ENCODE measurements around the gene MUC2. TPM values are rescaled to one million over a fixed set of nuclear protein-coding genes. Genes with fewer than 3 reads are reported as not detected.

MUC2 gene
- total RNA-seq, 1 donor from 2014 or later = not detected

DNA sequence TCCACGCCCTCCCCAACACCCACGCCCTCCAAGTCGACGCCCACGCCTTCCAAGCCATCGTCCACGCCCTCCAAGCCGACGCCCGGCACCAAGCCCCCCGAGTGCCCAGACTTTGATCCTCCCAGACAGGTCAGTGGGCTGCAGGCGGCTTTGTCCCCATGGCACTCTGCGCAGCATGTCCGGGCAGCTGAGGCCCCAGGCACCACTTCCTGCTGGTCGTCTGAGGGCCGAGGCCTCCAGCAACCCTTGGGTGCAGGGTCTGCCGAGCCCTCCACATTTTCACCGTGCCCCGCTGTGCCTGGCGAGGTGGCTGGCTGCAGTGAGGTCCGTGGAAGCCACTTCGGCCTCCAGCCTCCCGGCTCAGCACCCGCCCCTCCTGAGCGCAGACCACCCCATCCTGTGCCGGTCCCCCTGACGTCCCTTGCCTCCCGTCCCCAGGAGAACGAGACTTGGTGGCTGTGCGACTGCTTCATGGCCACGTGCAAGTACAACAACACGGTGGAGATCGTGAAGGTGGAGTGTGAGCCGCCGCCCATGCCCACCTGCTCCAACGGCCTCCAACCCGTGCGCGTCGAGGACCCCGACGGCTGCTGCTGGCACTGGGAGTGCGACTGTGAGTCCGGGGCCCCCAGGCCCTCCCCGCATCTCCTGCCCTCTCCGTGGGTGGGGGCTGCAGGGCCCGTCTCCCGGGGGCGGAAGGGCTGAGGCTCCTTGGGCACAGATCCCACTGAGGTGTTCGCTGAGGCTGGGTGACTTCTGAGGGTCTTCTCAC lies 26.8 kb downstream of the MUC2 start:
- peaks cover 11% of the 10 kb centered on the region for H3K27me3 Mint-ChIP-seq (ENCODE audit: low read depth, unreplicated experiment)
- Histone ChIP-seq H3K9ac (ENCODE audit: low read length) (no peak overlapping the region), H3K4me1 (ENCODE audit: insufficient read depth, low read length) (no peaks in the 10 kb centered on the region), H3K4me3 (ENCODE audit: insufficient read depth, low read depth, low read length) (no peak overlapping the region), H3K27me3 (ENCODE audit: insufficient read depth, low read length) (no peaks in the 10 kb centered on the region), H3K9me3 (ENCODE audit: insufficient read depth, low read depth, low read length) (peaks cover 8% of the 10 kb centered on the region), H3K4me2 (ENCODE audit: low read length) (no peak overlapping the region), H2AFZ (ENCODE audit: low read depth, low read length) (no peak overlapping the region), H3K79me2 (ENCODE audit: insufficient read depth, low read length) (no peaks in the 10 kb centered on the region), H4K20me1 (ENCODE audit: insufficient read depth, low read length) (no peaks in the 10 kb centered on the region), H3K36me3 (ENCODE audit: insufficient read depth, low read length) (no peaks in the 10 kb centered on the region), H3K27ac (ENCODE audit: low read depth, low read length) (no peak overlapping the region)
- no peaks in the 10 kb centered on the region for H3K9me3 Mint-ChIP-seq (ENCODE audit: unreplicated experiment)
- FAIRE-seq = no peak
- no peak for DNase-seq (ENCODE audit: low read depth)
- no peak overlapping the region for H3K4me3 Mint-ChIP-seq (ENCODE audit: unreplicated experiment)
- TF ChIP-seq, protein P1, sequence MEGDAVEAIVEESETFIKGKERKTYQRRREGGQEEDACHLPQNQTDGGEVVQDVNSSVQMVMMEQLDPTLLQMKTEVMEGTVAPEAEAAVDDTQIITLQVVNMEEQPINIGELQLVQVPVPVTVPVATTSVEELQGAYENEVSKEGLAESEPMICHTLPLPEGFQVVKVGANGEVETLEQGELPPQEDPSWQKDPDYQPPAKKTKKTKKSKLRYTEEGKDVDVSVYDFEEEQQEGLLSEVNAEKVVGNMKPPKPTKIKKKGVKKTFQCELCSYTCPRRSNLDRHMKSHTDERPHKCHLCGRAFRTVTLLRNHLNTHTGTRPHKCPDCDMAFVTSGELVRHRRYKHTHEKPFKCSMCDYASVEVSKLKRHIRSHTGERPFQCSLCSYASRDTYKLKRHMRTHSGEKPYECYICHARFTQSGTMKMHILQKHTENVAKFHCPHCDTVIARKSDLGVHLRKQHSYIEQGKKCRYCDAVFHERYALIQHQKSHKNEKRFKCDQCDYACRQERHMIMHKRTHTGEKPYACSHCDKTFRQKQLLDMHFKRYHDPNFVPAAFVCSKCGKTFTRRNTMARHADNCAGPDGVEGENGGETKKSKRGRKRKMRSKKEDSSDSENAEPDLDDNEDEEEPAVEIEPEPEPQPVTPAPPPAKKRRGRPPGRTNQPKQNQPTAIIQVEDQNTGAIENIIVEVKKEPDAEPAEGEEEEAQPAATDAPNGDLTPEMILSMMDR (IDR thresholded peaks at IDR 0.05; ENCODE audit: insufficient read depth, low read depth, low read length) = no peak
- no peak for TF ChIP-seq EZH2 (IDR thresholded peaks at IDR 0.05; ENCODE audit: insufficient read depth, low read length)
- no peaks in the 10 kb centered on the region for H3K36me3 Mint-ChIP-seq (ENCODE audit: low read depth, unreplicated experiment)
- H3K27ac Mint-ChIP-seq (ENCODE audit: unreplicated experiment) = no peak overlapping the region
- H3K4me1 Mint-ChIP-seq (ENCODE audit: low read depth, unreplicated experiment) = no peaks in the 10 kb centered on the region

DNA sequence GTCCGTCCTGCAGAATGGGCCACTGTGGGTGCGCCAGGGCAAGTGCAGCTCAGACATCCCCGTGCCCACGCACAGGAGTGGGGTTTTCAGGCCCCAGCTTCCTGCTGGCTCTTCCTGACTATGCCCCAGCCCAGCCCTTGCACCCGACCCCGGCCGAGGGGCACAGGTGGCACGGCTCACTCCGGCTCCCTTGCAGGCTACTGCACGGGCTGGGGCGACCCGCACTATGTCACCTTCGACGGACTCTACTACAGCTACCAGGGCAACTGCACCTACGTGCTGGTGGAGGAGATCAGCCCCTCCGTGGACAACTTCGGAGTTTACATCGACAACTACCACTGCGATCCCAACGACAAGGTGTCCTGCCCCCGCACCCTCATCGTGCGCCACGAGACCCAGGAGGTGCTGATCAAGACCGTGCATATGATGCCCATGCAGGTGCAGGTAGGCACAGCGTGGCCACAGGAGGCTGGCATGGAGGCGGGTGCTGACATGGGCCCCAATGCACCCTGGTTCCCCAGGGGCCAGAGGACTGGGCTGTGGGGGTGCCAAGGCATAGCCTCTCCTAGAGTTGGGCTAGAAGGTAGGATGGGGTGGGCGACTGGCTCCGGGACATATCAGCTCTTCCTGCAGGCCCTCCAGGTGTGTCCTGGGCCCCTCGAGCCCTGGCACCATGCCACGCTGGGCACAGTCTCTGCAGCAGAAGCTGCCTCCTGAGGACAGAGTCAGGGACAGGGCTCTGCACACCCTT lies 27.7 kb downstream of the MUC2 start:
- peaks cover 8% of the 10 kb centered on the region for H3K9me3 ChIP-seq (ENCODE audit: insufficient read depth, low read depth, low read length)
- H3K4me3 ChIP-seq (ENCODE audit: insufficient read depth, low read depth, low read length) = no peak overlapping the region
- no peak overlapping the region for H3K4me3 Mint-ChIP-seq (ENCODE audit: unreplicated experiment)
- TF ChIP-seq, protein P1 (IDR thresholded peaks at IDR 0.05; ENCODE audit: insufficient read depth, low read depth, low read length) = no peak
- TF ChIP-seq EZH2 (IDR thresholded peaks at IDR 0.05; ENCODE audit: insufficient read depth, low read length) = no peak
- no peaks in the 10 kb centered on the region for H4K20me1 ChIP-seq (ENCODE audit: insufficient read depth, low read length)
- no peak overlapping the region for H3K4me2 ChIP-seq (ENCODE audit: low read length)
- H3K9ac ChIP-seq (ENCODE audit: low read length) = no peak overlapping the region
- no peak overlapping the region for H3K27ac ChIP-seq (ENCODE audit: low read depth, low read length)
- FAIRE-seq (no peak), DNase-seq (ENCODE audit: low read depth) (no peak)
- H2AFZ ChIP-seq (ENCODE audit: low read depth, low read length) = no peak overlapping the region
- no peaks in the 10 kb centered on the region for H3K36me3 ChIP-seq (ENCODE audit: insufficient read depth, low read length)
- no peaks in the 10 kb centered on the region for H3K9me3 Mint-ChIP-seq (ENCODE audit: unreplicated experiment)
- no peaks in the 10 kb centered on the region for H3K4me1 Mint-ChIP-seq (ENCODE audit: low read depth, unreplicated experiment)
- no peaks in the 10 kb centered on the region for H3K36me3 Mint-ChIP-seq (ENCODE audit: low read depth, unreplicated experiment)
- H3K27me3 ChIP-seq (ENCODE audit: insufficient read depth, low read length) = no peaks in the 10 kb centered on the region
- no peaks in the 10 kb centered on the region for H3K4me1 ChIP-seq (ENCODE audit: insufficient read depth, low read length)
- H3K27ac Mint-ChIP-seq (ENCODE audit: unreplicated experiment) = no peak overlapping the region
- peaks cover 12% of the 10 kb centered on the region for H3K27me3 Mint-ChIP-seq (ENCODE audit: low read depth, unreplicated experiment)
- H3K79me2 ChIP-seq (ENCODE audit: insufficient read depth, low read length) = no peaks in the 10 kb centered on the region

Measured in astrocyte (in vitro differentiated cells and primary cell).